ENCODE results near the gene USP5.

The USP5 gene, protein sequence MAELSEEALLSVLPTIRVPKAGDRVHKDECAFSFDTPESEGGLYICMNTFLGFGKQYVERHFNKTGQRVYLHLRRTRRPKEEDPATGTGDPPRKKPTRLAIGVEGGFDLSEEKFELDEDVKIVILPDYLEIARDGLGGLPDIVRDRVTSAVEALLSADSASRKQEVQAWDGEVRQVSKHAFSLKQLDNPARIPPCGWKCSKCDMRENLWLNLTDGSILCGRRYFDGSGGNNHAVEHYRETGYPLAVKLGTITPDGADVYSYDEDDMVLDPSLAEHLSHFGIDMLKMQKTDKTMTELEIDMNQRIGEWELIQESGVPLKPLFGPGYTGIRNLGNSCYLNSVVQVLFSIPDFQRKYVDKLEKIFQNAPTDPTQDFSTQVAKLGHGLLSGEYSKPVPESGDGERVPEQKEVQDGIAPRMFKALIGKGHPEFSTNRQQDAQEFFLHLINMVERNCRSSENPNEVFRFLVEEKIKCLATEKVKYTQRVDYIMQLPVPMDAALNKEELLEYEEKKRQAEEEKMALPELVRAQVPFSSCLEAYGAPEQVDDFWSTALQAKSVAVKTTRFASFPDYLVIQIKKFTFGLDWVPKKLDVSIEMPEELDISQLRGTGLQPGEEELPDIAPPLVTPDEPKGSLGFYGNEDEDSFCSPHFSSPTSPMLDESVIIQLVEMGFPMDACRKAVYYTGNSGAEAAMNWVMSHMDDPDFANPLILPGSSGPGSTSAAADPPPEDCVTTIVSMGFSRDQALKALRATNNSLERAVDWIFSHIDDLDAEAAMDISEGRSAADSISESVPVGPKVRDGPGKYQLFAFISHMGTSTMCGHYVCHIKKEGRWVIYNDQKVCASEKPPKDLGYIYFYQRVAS

DNA sequence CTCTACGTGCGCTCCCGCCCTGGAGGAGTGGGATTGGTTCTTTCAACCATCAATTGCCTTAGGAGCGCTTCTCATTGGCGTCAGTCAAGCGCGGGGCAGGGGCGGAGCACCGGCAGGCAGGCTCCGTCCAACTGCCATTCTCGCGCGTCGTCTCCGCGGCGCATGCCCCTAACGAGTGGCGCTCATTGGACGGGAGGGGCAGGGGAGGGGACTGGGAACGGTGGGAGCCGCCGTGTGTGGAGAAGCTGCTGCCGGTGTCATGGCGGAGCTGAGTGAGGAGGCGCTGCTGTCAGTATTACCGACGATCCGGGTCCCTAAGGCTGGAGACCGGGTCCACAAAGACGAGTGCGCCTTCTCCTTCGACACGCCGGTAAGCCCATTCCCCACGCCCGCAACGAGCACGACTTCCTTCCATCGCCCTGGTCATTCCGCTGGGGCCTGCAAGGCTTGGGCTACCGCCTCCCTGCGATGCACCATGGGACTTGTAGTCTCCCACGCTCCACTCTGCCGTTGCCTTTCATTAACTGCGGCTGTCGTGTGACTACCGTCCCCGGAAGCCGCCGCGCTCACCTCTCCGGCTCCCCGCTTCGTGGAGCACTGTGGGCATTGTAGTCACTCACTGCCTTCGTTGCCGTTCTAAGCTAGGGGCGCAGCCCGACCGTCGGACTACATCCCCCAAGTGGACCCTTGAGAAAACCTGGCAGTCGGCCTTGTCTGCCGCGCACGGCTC, at the start of gene USP5:
USP5 (plus strand) TSS at position 230 of the 730 bp plus-strand sequence; CDS start at position 260, 30 bp downstream.
- DNase-seq: peak; percentile 100

DNA sequence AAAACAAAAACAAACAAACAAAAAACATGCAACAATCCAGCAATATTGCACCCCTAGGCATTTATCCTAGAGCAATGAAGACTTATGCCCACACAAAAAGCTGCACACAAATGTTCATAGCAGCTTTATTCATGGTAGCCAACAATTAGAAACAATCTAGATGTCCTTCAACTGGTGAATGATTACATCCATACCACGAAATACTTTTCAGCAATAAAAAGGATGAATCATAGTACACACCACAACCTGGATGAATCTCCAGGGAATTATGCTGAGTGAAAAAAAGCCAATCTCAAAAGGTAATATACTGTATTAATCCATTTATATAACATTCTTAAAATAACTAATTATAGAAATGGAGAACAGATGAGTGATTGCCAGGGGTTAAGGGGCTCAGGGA, 44.8 kb upstream of the USP5 start:
- DNase-seq: no peak

DNA sequence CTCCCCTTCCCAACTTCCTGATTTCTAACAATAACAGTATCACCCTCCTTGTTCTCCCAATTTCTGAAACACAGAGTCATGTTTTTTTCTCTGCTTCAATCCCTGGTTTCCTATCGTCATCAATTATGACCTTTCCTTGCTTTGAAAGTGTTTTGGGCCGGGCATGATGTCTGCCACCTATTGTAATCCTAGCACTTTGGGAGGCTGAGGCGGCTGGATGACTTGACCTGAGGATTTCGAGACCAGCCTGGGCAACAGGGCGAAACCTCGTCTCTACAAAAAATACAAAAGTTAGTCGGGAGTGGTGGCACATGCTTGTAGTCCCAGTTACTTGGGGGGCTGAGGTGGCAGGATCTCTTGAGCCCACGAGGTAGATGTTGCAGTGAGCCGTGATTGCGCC, 42.9 kb upstream of the USP5 start:
- no peak for DNase-seq

DNA sequence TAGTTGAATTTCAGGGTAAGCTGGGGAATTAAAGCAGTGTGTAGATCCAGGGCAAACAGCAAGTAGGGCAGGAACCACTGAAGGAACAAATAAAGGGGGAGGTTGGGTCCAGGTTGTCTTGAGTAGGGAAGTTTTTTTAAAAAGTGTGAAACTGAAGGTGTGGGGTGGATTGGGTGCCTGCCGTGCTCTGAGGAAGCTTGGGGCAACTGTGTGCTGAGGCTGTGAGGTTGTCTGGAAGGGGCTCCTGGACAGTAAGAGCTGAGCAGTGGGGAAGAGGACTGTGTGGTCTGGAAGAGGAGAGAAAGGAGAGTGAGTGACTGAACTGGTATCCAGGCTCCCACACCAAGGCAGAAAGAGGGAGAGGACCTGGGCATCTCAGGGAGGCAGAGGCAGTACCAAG, 41.2 kb upstream of the USP5 start:
- DNase-seq: no peak

DNA sequence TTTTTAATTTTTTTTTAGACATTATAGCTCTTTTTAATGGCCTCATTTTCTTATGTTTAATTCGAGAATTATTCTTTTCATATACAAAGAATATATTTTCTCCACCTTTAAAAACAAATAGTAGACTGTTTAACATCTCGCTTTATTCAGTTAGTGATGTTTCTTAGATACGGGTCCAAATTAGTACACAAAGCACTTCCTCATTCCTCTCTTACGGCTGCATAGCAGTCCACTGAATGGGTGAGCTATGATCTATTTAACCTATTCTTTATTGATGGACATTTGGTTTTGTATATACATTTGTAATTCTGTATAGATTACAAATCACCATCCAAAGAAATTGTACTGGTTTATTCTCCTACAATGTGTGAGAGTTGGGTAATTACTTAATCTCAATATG, 38.6 kb upstream of the USP5 start:
- no peak for DNase-seq

DNA sequence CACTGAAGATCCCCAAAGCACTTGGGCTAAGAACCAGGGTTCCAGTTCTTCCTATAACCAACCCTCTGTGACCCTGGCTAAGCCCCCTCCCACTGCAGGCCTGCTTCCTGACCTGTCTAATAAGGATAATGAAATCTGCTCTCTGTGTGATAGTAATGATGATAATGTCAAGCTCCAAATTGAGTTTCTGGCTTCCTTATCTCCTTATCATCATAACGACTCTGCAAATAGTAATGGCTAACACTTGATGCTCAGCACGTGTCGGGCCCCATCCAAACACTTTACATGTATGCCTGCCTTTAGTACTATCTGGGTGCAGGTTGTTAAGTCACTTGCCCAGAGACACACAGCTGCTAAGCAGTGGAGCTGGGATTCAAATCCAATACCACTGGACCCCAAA, 35.4 kb upstream of the USP5 start:
- DNase-seq: no peak

DNA sequence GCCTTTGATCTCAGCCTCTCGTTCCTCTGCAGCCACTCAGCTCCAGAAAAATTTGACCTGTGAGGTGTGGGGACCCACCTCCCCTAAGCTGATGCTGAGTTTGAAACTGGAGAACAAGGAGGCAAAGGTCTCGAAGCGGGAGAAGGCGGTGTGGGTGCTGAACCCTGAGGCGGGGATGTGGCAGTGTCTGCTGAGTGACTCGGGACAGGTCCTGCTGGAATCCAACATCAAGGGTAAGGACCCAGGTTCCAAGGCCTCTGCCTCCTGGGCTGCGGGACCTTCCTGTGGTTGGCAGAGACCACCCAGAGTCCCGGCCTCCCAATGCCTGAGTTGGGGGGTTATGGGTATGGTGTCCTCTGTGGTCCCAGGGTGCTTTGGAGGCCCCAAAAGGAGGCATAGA, 34.9 kb upstream of the USP5 start:
- DNase-seq: no peak

DNA sequence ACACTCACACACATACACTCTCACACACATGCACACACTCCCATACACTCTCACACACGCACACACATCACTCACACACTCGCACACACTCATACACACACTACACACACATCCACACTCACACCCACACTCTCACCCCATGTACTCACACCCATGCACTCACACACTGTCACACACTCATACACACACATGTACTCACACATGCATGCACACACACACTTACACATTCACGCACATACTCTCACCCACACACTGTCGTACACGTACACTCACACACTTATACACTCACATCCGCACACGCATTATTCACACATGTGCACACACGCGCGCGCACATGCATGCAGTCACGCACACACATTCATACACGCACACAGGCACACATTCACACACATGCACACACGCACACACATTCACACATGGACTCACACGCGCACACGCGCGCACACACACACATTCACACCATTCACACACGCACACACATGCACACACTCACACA, 34.2 kb upstream of the USP5 start:
- DNase-seq: no peak

DNA sequence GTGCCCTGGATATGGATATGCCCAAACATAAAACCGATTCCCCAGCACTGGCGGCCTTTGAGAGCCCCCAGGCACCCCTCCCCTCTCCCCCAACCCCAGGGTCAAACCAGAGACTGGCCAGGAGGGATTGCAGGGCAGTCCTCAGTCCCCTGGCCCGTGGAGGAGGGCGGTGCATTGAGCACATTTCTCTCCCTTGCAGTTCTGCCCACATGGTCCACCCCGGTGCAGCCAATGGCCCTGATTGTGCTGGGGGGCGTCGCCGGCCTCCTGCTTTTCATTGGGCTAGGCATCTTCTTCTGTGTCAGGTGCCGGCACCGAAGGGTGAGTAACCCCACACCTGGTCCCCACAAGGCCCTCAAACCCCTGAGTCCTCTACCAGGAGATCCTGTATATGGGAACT, 33.7 kb upstream of the USP5 start:
- no peak for DNase-seq

DNA sequence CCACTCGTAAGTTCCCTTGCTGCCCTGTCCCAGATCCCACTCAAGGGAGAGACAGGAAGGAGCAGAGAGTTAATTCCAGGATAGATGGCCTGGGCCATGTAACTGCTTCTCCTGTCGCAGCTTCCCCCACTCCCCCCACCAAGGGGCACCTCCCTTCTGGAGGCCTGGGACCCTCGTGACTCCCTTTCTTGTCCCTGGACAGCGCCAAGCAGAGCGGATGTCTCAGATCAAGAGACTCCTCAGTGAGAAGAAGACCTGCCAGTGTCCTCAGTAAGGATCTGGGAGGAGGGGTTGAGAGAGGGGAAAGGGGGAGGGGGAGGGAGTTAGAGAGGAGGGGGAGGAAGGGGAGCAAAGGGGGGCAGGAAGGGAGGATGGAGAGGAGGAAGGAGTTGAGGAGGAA, 33.3 kb upstream of the USP5 start:
- DNase-seq: no peak

DNA sequence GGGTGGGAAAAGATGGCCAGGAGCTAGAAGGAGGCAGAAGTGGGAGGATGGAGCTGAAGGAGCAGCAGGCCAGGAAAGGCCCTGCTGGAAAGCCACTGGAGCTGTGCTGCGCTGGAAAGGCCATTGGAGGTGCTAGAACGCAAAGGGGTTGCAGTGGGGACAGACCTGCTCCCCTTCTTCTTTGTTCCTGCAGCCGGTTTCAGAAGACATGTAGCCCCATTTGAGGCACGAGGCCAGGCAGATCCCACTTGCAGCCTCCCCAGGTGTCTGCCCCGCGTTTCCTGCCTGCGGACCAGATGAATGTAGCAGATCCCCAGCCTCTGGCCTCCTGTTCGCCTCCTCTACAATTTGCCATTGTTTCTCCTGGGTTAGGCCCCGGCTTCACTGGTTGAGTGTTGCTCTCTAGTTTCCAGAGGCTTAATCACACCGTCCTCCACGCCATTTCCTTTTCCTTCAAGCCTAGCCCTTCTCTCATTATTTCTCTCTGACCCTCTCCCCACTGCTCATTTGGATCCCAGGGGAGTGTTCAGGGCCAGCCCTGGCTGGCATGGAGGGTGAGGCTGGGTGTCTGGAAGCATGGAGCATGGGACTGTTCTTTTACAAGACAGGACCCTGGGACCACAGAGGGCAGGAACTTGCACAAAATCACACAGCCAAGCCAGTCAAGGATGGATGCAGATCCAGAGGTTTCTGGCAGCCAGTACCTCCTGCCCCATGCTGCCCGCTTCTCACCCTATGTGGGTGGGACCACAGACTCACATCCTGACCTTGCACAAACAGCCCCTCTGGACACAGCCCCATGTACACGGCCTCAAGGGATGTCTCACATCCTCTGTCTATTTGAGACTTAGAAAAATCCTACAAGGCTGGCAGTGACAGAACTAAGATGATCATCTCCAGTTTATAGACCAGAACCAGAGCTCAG, 32.6 kb upstream of the USP5 start:
- DNase-seq: no peak

DNA sequence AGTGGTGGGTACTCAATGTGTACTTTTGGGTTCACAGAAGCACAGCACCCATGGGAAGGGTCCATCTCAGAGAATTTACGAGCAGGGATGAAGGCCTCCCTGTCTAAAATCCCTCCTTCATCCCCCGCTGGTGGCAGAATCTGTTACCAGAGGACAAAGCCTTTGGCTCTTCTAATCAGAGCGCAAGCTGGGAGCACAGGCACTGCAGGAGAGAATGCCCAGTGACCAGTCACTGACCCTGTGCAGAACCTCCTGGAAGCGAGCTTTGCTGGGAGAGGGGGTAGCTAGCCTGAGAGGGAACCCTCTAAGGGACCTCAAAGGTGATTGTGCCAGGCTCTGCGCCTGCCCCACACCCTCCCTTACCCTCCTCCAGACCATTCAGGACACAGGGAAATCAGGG, 31.8 kb upstream of the USP5 start:
- no peak for DNase-seq

DNA sequence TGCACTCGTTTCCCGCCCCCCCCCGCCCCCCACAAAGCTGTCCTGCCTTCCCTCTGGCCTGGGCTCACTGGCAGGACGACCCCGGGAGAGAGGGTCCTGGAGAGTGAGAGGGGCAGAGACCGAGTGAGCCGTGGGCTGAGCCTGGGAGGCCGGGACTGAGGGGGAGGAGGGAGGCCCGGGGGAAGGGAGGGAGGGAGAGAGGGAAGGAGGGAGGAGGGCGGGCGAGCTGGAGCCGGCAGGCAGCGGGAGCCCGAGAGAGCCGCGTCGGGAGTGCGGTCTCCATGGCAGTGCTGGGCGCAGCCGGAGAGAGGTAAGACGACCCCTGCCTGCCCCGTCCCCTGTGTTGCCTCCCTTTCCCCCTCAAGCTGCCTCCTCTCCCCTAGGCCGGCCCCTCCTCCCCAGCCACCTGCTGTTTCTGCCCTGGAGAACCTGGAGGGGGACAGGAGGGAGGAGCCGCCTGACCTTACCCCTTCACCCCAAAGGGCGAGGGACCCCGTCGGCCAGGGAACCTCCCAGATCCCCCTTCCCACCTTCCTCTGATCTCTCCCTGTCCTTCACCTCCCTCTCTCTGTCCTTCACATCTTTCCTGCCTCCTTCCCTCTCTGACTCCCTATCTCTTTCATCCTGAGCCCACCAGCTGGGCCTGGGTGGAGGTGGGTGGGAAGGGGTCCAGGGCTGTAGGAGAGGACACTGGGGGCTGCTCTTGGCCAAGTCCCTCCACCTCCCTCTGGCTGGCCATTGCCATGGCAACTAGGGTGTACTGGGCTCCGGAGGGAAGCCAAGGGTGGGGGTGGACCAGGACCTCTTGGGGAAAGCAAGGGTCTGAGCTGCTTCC, 30.1 kb upstream of the USP5 start, which contains the start of gene GPR162:
GPR162 (plus strand) TSS at position 231 of the 835 bp plus-strand sequence. CDS start 2,078 bp downstream, outside the sequence.
- DNase-seq: peak; percentile 59

DNA sequence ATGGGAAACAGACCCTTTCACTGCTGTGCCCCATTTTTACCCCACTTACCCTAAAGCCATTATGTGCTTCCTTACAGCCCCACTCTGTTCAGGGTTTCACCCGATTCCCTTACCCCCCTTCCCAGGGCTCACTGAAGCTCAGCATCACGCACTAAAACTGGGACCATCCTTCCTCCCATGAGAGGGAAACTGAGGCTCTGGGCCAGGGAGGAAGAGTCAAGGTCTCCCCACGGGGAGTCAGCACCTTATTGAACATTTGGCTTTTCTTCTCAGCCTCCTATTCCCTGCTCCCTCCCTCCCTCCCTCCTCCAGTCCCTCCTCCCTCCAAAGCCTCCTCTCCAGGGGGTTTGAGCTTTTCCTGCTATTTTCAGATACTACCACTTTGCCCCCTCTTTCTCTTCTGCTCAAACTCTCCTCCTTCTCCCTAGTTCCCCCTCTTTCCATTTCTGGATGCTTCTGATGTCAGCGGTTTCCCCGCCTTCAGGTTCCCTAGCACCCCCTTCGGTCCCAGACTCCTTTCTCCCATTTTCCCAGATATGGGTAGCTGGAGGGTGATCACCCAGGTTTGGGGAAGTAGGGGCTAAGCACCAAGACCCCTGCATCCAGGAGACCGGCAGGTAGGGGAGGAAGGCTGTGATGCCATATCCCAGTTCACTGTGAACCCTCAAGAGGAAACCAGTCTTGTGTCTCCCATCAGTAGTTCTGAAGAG, 29.4 kb upstream of the USP5 start:
- DNase-seq: no peak

DNA sequence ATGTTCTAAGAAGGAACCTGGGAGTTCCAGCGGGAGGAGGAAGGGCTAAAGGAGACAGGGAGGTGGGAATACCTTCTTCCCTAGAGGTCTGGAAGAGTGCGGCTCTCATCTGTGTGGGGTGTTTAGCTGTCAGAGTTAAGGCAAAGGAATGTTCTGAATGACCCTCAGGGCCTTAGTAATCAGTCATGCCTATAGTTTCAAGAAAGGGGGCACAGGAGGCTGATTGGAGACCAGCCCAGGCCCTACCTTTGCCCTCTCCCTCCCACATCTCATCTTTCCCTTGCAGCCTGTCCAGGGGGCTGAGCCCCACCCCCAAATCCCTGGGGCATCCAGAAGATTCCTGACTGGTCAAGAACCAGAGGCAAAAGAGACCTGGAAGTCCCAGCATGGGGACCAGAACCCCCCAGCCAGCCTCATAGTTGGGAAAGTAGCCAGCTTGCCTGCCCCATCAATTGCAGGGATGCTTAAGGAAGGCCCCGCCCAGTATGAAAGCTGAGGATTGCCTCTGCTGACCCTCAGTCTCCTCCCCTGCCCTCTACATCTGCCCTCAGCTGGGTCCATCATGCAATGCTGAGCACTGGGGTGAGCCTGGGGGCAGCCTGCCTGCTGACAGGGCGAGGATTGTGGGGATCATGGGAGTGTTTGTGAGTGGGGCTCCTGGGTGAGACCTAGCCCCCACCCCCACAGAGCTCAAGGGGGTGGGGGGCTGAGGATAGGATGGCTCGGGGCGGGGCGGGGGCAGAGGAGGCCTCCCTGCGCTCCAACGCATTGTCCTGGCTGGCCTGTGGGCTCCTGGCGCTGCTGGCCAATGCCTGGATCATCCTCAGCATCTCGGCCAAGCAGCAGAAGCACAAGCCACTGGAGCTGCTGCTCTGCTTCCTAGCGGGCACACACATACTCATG, 28.5 kb upstream of the USP5 start:
- DNase-seq: no peak

DNA sequence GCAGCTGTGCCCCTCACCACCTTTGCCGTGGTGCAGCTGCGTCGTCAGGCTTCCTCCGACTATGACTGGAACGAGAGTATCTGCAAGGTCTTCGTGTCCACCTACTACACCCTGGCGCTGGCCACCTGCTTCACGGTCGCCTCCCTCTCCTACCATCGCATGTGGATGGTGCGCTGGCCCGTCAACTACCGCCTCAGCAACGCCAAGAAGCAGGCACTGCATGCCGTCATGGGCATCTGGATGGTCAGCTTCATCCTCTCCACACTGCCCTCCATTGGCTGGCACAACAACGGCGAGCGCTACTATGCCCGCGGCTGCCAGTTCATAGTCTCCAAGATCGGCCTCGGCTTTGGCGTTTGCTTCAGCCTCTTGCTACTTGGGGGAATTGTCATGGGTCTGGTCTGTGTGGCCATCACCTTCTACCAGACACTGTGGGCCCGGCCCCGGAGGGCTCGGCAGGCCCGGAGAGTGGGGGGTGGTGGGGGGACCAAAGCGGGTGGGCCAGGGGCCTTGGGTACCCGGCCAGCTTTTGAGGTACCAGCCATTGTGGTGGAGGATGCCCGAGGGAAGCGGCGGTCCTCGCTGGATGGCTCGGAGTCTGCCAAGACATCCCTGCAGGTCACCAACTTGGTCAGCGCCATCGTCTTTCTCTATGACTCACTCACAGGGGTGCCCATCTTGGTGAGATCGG, 27.7 kb upstream of the USP5 start:
- DNase-seq: no peak

DNA sequence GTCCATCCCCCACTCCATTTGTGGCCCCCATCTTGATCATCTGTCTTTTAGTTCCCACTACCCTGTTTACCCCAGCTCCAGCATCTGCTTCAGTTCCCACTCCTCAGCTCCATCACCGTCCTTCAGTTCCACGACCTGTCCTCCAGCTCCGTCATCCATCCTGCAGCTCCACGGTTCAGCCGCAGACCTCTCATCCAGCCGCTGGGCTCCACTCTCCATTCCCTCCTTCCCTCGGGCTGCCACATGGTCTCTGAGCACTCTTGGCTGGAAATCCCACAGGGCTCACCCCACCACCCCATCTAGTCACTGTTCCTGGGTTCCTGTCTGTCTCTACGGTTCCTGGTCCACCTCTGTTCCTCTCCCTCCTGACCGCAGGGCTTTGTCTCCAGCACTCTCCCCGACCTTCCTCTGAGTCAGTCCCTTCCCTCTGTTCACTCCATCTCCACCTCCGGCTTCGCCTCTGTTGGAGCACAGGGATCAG, 27.0 kb upstream of the USP5 start:
- DNase-seq: no peak

DNA sequence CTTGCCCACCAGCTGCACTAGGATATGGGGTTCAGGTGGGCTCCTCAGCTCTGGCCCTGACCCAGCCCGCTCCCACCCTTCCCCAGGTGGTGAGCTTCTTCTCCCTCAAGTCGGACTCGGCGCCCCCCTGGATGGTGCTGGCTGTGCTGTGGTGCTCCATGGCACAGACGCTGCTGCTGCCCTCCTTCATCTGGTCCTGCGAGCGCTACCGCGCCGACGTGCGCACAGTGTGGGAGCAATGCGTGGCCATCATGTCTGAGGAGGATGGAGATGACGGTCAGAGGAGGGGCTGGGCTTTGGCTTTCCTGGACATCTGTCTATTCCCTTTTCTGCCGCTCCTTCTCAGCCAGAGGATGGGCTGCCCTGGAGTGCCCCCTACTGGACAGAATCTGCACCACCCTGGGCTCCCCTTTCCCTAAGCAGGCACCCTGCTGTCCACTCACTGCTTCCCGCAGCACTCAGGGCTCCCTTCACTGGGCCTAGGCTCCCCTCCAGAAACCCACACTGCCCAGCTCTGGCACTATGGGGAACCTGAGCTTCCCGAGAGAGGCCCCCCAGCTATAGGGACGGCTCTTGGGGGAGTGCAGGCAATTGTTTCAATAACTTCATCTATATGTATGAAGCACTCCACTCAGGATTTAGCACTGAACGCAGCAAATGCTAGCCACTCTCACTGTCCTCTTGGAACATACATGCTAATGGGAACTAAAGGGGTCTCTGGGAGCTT, 26.4 kb upstream of the USP5 start:
- DNase-seq: peak; percentile 92
